ENCODE measurements around the gene CASP2.

DNA sequence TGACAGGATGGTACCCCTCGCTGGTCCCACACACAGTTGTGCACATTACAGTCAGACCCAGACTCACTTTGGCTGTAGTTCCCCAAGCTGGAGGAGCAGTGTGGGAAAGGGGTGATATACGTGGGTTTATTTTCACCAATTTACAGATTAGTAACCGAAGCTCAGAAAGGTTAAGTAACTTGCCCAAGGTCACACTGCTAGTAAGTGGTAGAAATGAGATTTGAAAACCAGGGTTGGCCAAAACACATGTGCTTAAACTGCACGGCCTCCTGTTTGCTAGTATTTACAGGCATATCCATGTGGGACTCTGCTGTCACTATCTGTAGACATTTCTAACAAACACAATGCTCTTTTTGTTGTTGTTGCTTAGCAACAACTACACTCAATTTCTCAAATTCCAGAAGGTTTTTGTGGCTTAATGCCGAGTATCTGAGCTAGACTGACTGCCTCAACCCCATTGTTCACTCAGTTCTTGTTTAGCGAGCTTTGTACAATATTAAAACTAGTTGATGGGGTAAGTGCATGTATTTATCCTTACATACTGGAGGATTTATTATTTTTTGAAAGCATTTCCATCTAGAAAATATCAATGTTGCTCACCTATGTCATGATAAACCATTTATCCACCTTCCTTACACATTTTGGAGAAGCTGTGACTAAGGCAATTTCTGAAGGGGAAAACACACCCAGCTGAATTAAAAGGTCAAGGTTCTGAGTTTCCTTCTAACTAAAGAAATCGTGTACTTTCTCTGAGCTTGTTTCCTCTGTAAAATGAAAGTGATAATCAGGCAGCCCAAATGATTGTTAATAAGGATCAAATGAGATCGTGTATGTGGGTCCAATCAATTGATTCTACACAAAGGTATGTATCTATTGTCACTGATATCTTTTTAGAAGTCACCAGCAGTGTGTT, 8.7 kb upstream of the CASP2 start:
- TF ChIP-seq, protein P1, sequence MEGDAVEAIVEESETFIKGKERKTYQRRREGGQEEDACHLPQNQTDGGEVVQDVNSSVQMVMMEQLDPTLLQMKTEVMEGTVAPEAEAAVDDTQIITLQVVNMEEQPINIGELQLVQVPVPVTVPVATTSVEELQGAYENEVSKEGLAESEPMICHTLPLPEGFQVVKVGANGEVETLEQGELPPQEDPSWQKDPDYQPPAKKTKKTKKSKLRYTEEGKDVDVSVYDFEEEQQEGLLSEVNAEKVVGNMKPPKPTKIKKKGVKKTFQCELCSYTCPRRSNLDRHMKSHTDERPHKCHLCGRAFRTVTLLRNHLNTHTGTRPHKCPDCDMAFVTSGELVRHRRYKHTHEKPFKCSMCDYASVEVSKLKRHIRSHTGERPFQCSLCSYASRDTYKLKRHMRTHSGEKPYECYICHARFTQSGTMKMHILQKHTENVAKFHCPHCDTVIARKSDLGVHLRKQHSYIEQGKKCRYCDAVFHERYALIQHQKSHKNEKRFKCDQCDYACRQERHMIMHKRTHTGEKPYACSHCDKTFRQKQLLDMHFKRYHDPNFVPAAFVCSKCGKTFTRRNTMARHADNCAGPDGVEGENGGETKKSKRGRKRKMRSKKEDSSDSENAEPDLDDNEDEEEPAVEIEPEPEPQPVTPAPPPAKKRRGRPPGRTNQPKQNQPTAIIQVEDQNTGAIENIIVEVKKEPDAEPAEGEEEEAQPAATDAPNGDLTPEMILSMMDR (IDR thresholded peaks at IDR 0.05), result no peak
- TF ChIP-seq POLR2A (IDR thresholded peaks at IDR 0.05), result peak in 1 of 2 donors; percentile 13
- peak in 1 of 2 donors; percentile 62 for TF ChIP-seq EP300 (IDR thresholded peaks at IDR 0.05)

Data from tibial nerve (tissue), 4 donors.